Activated T-cell treated with anti-CD3 and anti-CD28 coated beads, Interleukin-2, amount 50 U/mL, for 1 hour (primary cell): ENCODE data around the gene SYNE3.
A peak's percentile ranks its signal among the peaks of the same experiment; 100 is the strongest.

Source experiments
- DNase-seq: peaks from one replicate; pipeline ENCODE4 v3.0.0-alpha.2; 2020

SYNE3 gene

DNA sequence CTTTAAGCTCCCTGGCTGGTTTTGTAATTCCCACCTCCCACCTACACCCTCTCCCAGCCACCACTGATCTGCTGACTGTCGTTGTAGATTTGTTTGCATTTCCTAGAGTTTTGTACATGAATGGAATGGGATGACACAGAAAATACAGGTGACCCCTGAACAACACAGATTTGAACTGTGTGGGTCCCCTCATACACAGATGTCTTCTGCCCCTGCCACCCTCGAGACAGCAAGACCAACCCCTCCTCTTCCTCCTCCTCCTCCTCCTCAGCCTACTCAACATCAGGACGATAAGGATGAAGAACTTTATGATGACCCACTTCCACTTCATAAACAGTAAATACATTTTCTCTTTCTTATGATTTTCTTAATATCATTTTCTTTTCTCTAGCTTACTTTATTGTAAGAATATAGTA is 28.8 kb downstream of the SYNE3 start:
- no peak for DNase-seq

DNA sequence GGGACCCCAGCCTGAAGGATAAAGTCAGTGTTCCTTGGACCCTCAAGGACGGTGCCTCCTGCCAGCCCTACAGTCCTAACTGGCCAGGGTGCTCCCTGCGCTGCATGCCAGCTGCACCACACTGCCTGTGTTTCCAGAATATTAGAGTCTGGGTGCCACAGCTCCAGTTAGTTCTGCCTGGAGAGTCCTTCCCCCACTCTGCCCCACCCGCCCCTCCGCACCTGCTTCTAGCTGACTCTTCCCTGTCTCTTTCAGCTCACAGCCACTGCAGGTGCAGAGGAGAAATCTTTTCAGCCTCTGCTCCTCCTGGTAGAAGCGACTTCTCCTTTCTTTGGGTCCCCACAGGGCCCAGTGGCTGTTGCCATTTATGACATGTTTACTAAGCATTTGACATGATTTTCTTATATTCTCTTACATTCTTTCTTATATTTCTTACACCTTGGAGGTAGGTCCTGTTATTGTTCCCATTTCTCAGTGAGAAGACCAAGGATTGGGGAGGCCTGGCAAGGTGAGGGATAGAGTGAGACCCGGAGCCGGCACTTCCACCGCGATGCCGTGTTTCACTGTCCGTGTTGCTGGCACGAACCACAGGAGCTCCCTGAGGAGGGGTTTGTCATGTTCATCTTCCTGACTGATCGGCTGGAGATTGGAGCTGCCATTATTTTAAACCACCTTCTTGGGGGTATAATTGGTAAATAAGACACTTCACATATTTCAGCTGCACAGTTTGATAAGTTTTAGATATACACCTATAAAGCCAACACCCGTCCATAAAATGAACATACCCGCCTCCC is 29.4 kb downstream of the SYNE3 start:
- DNase-seq: no peak

DNA sequence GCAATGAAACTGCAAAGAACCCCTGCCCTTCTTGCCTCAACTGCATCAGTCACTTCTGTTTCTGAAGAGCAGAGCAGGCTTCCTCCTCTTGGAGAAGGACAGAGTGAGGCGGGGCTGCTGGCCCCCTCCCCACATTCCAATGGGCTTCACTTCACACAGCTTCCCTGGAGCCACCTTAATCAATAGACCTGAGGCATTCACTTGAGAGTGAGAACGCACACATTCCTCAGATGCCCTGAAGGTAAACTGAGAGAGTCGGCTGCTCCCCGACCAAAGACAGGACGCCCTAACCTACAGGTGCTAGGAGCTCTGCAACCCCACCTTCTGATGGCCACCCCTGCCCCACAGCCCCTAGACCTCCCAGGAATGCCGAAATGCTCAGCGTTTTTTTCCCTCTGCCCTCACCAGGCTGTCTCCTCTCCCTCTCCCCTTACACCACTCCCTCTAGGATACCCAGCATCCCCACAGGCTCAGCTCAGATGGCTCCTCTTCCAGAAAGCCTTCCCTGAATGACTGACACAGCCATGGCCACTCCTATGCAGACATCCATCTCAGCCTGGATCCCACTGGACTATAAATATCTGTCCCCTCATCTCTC is 31.1 kb downstream of the SYNE3 start:
- no peak for DNase-seq

DNA sequence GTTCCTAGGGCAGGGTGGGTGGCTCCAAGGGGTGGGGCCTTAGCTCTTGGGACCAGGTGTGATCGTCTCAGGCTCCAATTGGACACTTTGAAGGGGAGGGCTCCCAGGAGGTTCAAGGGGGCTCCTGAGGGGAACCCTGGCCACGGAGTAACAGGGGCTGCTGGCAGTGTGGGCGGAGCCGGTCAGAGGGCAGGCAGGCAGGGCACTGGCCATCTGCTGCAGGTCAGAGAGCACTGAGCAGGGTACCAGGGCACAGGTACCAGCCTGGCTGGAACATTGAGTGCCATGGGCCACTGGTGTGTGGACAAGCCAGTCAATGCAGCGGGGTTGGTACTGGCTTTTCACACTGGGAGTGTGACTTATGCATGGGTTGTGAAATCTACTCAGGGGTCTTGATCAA is 32.2 kb downstream of the SYNE3 start:
- no peak for DNase-seq

DNA sequence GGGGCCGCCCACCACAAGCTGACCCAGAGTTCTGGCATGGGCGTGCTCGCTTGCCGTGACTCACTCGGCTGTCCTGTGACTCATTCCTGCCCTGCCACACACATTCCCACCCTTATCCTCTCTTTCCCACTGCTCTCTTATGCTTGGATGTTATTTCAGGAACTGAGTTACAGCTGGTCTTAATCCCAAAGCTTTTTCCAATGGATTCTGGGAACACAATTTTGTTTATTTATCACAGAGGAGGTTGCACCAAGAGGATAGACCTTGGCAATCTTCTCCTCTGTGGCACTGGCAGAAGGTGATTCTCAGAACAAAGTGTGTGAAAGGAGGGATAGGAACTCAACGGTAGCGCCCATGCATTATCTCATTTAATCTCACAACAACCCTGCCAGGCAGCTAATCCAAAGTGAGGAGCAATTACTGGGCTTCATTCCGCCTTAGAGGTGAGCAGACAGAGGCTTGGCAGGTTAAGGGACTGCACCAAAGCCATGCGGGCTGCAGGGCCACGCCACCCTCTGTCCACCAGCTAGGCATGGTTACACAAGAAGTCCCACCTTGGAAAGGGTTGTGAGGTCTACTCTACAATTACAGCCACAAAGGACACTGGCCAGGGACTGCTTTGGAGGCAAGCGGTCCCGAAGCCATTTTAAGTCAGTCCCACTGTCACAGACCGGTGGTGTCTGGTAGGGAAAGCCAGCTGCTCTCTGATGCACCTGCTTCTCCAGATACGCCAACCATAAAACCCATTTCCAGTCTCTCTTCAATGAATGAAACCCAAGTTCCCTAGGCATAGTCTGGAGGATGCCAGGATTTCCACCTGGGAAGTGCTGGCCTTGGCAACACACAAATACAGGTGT is 32.9 kb downstream of the SYNE3 start:
- no peak for DNase-seq

DNA sequence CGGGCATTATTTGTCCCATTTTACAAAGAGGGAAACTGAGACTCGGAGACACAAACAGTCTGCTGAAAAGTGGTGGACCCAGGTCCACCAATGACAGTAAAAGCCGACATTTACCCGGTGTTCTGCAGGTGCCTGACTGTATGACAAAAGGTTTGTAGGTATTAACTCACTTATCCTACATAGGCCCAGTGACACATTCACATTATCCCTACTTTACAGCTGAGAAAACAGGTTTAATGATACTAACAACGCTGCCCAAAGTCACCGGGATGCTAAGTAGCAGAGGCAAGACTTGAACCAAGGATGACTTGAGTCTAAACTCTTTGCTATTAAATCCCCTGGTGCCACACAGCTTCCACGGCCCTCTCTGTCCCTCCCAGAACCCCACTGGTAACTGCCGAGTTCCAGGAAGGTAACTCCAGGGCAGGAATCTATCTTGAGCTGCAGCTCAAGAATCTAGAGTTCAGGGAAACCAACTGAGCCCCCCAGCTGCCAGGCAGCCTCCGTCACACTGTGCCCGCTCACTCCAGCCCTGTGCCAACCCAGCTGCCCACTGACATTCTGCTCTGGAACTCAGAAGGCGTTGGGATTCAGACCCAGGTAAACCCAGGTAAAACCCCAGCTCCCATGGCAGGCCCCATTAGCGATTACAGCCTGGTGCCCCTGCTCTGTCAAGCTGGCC is 33.7 kb downstream of the SYNE3 start:
- no peak for DNase-seq

DNA sequence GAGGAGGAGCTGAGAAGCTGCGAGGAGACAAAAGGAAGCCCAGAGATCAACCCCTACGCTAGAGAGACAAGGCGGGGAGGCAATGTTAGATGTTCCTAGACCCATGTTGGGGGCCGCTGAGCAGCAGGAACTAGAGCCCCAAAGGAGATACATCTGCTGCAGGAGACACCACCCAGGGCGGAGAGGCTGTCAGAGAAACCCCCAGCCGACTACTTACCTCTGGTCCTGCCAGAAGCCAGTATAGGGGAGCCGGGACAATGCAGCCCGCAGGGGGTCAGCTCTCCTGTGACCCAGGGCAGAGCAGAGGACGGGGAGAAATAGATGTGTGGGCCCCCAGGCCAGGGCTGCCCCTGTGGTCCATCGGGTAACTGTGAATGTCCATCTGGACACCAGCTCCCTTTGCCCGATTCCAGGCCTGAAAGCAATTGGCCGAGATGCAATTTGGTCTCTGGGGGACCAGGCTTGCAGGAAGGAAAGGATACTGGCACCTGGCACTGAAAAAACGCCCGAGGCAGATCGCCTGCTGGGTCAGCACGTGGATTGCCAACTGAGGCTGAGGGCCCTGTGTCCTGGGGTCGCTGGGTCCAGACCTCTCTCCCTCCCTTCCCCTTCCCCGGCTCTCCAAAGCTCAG is 34.9 kb downstream of the SYNE3 start:
- DNase-seq: no peak

DNA sequence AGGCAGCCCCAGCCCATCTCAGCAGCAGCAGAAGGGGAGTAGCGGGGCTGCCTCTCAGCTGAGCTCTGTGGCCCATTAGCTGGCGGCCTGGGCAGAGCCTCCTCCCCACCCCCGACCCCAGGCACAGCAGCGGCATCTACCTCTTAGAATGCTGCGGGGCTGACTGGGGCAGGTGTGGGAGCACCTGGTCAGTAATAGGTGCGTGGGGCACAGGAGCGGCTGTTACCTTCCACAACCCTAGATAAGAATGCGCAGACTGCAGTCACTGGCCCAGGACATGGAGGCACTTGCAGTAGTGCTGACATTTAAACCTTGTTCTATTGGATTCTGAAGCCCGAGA is 35.6 kb downstream of the SYNE3 start:
- no peak for DNase-seq

DNA sequence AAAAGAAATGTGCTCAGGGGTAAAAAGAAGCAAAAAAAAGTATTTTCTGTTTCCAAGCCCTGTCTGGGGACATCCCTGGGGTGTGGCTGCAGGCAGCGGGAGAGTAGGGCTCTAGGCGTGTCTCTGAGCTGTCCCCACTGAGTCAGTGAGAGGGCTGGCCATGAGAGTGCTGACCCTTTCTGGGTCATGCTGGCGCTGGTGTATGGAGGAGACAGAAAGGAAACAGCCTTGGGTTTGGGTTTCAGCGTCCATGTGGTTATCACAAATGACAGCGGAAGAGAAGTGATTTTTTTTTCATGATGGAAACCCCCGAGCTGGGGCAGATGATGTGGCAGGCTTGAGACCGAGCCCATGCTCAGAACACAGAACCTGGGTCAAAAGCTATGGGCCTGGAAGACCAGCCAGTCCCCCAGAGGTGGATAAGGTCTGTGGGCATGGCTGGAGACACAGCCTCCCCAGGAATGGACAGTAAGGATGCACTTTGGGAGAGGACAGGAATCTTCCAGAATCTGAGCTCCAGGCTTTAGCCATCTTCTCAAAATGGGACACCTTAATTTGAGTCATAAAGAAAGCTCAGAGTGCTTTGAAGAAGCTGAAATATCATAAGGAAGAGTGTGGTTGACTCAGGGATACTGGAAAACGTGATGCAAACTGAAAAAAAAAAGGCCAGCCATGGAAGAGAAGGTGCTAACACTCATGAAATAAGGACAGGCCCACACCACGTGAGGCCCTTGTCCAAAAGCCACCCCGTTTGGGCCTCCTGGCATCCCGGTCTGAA is 36.2 kb downstream of the SYNE3 start:
- peak; percentile 55 for DNase-seq

DNA sequence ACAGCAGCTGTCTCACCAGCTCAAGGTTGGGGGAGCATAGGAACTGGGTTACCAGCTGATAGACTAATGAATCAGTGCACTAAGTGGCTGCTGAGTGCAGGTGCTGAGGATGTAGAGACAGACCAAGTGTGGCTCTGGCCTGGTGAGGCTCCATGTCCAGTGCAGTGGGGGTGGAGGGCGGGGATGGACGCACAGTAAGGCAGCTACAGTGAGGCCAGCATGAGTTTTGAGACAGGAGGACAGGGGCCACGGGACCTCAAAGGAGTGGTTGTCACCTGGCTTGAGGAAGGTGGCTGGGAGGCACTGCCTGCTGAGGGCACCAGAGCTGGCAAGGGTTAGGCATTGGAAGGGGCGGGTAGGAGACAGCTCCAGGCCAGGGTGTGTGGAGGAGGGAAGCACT is 37.0 kb downstream of the SYNE3 start:
- DNase-seq: no peak

DNA sequence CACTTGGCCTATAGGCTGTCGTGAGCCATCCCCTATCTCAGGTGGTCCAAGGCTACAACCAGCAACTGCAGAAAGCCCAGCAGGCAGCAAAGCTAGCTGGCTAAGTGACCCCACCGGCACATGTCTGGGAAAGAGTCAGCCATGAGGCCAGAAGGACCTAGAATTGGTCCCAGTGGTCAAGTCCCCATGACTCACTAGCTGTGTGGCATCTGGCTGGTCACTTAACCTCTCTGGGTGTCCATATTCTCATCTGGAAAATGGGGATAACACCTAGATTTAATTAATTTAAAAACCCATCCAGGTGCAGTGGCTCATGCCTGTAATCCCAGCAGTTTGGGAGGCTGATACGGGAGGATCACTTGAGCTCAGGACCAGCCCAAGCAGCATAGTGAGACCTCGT is 37.6 kb downstream of the SYNE3 start:
- no peak for DNase-seq

DNA sequence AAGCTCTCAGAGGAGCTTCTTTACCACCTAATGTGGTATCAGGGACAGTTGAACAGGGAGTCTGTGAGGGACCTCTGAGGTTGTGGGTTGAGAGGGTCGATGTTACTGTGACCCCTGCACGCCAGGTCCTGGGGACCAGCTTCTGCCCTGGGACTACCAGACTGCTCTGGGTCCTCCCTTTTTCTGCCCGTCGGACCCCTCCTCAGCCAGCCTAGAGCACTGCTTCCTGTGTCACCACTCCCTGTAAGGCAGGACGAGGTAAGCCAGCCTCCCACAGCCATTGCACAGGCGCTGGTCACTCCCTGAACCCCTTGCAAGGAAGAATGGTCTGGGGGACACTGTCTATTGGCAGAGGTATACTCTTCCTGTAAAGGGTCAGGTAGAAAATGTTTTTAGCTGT is 38.1 kb downstream of the SYNE3 start:
- no peak for DNase-seq

DNA sequence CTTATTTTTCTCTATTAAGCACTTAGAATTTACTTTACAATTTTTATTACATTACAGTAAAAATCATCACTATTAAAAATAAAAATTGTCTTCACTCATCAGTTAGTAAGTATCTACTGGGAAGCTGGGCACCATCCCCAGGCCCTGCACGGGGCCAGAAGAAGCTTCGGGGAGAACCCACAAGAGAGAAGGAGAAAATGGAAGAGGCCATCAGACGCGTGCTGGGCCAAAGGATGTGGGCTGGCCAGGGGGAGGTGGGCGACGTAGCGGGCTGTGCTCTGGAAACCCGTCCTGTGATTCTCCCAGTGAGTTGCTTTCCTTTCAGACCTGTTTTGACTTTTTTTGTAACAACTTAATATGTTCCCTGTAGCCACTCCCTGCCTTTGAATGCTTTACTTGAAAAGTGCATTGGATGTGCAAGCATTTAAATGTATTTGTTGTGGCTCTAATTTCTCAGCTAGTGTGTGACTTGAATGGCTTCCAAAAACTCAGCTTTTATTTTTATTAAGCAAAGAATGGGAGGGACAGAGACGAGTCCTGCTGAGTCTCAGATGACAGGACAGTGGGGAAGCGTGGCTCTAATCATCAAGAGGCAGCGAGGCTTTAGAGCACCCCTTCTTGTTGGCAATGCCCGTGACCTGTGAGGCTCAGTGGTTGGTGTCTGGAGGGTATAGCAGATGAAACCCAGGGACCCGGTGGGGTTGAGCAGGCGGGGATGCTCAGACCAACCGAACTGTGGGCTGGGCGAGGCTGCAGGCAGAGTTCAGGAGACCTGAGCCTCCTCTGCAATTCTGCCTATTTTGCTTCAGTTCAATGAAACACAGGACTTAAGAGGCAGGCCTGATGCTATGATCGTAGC is 38.8 kb downstream of the SYNE3 start:
- DNase-seq: no peak

DNA sequence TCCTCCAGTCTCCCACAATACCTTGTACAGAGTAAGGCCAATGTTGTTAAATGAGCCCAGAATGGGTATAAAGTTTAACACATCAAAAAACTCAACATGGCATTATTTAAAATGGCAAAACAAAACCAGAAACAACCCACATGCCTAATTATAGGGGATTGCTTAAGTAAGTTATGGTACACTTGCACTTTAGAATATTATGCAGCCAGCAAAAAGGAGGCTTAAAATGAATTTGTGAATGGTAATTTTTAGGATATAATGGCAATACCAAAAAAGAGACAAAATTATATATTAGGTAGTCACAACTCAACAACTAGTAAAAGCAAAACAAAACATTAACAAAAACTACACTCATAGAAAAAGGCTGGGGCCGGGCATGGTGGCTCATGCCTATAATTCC is 39.7 kb downstream of the SYNE3 start:
- no peak for DNase-seq

DNA sequence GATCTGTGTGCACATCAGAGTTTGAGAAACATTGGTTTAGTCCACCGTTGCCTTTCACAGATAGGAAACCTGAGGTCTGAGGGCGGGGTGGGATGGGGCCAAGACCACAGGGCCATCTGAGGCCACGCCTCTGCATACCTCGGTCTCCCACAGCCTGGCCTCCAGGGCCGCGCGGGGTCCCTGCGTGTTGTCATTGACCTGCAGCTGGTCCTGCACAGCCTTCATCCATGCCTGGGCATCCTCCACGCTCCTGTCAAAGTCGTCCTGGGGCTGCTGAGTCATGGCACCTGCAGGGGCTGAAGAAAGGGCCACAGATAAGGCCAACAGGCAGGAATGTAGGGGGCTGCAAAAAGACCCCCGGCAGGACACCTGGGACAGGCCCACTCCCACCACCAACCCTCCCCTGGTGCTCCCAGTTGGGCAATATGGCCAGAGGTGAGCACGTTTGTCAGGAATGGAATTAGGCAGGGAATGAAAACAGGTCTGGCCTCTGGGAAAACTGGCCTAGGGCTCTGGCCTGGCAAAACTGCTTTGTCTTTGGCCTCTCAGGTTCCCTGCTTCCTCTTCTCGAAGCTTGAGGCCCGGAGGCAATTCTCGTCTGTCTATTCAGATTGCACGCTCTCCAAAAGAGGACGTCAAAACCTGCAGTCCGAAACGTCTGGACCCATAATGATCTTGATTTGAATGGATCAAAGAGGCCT is 40.8 kb downstream of the SYNE3 start:
- DNase-seq: no peak

DNA sequence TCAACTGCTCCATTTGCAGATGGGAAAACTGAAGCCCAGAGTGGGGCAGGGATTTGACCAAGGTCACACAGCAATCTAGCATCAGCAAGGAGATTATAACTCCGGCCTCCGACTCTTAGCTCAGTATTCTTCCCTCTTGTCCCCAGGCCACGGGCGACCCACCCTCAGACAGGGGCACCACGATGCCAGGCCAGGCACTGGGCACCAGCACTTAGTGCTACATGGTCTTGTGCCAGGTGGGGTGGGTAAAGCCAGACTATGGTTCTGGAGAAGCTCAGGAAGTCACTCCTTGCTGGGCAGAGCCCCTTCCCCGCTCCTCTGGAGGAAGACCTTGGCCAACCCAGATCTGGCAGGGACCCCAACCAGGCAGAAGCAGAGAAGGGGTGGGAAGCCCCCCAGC is 41.5 kb downstream of the SYNE3 start:
- no peak for DNase-seq

DNA sequence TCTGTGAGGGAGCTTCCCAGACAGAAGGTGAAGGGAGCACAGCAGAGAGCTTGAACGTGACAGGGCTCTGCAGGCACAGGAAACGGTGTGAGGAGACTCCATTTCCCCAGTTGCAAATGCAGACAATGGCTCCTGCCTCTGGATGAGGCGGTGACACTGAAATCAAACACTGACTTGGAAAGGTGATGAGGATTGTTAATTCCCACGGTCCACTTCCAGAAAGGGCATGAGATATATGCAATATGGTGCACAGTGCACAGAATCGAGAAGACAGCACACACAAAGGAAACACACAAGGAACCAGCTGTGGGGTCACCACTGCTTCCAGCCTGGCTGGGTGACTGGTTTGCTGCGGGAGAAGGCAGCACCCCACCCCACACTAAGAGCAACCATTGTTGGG is 42.0 kb downstream of the SYNE3 start:
- no peak for DNase-seq

DNA sequence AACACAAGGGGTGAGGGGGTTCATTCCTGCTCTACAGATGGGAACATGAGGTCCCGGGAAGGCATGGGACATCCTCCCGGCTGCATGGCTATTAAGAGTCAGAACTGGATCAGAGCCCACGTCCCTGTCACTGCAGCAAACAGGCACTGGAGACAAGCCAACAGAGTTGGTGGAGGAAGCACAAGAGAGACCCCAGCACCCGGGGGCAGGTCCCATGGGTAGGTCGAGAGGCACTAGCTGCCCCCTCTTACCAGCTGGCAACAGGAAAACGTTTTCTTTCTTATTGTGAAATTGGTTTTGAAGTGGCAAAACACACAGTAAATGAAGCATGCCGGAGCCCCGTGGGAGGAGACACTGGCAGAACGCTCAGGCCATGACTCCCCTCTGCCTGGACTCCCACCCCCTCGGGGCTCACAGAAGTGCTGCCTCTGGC is 43.6 kb downstream of the SYNE3 start:
- DNase-seq: no peak

DNA sequence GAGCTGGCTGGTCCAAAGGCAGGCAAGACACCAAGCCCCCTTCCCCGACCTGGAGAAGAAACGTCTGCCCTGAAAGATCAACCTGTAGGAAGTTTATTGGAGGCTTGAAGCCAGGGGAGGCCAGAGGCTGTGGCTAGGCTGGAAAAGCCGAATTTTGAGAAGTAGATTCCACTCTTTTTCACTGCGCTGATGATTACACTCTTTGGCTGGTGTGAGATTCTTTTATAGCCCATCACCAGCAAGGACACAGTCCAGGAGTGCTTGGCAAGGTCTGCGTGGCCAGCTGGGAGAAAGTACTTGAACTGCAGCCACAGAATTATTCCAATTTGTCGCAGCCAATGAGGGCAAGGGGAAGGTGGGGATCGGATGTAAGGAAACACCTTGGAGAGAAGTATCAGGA is 45.0 kb downstream of the SYNE3 start:
- no peak for DNase-seq

DNA sequence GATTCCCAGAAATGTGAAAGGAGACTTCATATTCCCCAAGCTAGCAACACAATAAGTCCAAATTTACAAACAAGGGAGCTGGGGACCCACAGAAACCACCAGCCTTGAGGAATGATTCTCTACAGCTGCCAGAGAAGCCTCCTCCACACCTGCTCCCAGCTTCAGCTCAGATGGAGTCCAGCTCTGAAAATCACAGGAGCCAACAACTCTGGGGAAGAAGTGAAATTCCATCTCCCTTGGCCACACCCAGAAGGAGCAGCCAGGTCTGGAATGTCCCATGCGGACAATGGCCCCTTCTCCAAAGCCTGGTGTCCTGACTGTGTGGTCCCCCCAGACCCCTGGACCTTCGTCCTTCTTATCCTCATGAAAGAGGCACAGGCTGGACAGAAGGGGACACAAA is 45.4 kb downstream of the SYNE3 start:
- no peak for DNase-seq

DNA sequence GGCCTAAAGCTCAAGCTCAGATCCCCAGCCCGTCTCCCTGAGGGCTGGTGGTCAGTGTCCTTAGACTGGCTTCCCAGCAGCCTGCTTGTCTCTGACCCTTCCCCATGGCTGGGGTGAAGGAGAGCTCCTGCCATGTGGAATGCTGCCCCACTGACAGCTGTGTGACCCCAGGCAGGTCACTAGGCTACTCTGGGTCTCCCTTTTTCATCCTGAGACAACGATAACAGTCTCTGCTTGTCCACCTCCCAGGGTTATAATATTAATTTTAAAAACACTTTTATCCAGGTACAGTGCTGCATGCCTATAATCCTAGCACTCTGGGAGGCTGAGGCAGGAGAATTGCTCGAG is 47.3 kb downstream of the SYNE3 start:
- DNase-seq: no peak
